Astrocyte (in vitro differentiated cells and primary cell): ENCODE data around the gene GLP2R.

Experiments used
- CTCF ChIP-seq: IDR thresholded peaks from 2 replicates; pipeline ENCODE4 v1.5.1; 2011; ENCODE audit warnings: low read depth, mild to moderate bottlenecking, inconsistent platforms, low read length, moderate library complexity; ENCODE audit not compliant: insufficient read depth
- EZH2 ChIP-seq: IDR thresholded peaks from 2 replicates; pipeline ENCODE4 v1.6.1; 2012; ENCODE audit warnings: mild to moderate bottlenecking, low read length, inconsistent platforms; ENCODE audit not compliant: insufficient read depth

- TF ChIP-seq CTCF (no peak), EZH2 (no peak)
Measured at GRCh38 chr17:9917131-9917530, 91.4 kb downstream of the GLP2R start.
